GM18526 (cell line): Measurements from ENCODE around the gene CIDEA.

Experiments used
- POLR2A ChIP-seq: IDR thresholded peaks from 3 replicates; pipeline ENCODE4 v1.6.1; 2011; ENCODE audit not compliant: insufficient read length; ENCODE audit errors: extremely low read depth

Gene CIDEA

GRCh38 chr18:12293831-12294230, 39.7 kb downstream of the CIDEA start:
- no peak for TF ChIP-seq POLR2A

- TF ChIP-seq POLR2A = no peak
Observed at GRCh38 chr18:12295389-12296086, 41.4 kb downstream of the CIDEA start.

GRCh38 chr18:12296087-12296403, 41.9 kb downstream of the CIDEA start:
- TF ChIP-seq POLR2A = no peak

GRCh38 chr18:12296457-12296856, 42.3 kb downstream of the CIDEA start:
- TF ChIP-seq POLR2A = no peak

GRCh38 chr18:12299862-12300261, 45.7 kb downstream of the CIDEA start:
- no peak for TF ChIP-seq POLR2A

- no peak for TF ChIP-seq POLR2A
Observed at GRCh38 chr18:12301263-12302005, 47.3 kb downstream of the CIDEA start.

GRCh38 chr18:12302391-12303147, 48.4 kb downstream of the CIDEA start:
- no peak for TF ChIP-seq POLR2A

- no peak for TF ChIP-seq POLR2A
Observed at GRCh38 chr18:12304351-12305210, 50.4 kb downstream of the CIDEA start.

- no peak for TF ChIP-seq POLR2A
Observed at GRCh38 chr18:12305211-12305610, 51.0 kb downstream of the CIDEA start.

GRCh38 chr18:12305930-12306629, 51.9 kb downstream of the CIDEA start:
- TF ChIP-seq POLR2A = no peak

- TF ChIP-seq POLR2A = no peak
Observed at GRCh38 chr18:12306752-12307700, 52.9 kb downstream of the CIDEA start.

GRCh38 chr18:12307701-12308385, 53.7 kb downstream of the CIDEA start, which contains the start of gene TUBB6:
Gene TUBB6 (plus strand): TSS chr18:12308241. CDS start chr18:12308293, 52 bp downstream.
- TF ChIP-seq POLR2A = peak; percentile 53
